ENCODE measurements around the gene SPSB2.
A peak's percentile ranks its signal among the peaks of the same experiment; 100 is the strongest.
"Not testable (repeated sequence)": the region's sequence is repeated elsewhere in the genome, so short reads cannot be mapped to it uniquely, and the experiment has no call there.

SPSB2 gene

GRCh38 chr12:6899427-6899826 is 26.3 kb upstream of the SPSB2 start:
- no peaks in the 10 kb centered on the region for H3K79me2 ChIP-seq (ENCODE audit: control insufficient read depth, insufficient read depth, low read length, unreplicated experiment)
- peaks cover 4% of the 10 kb centered on the region for H3K4me1 ChIP-seq (ENCODE audit: control insufficient read depth, insufficient read depth, low read length, unreplicated experiment)
- H3K4me3 ChIP-seq (ENCODE audit: low read depth, low read length) = no peak overlapping the region
- H3K27me3 ChIP-seq (ENCODE audit: insufficient read depth, low read length) = no peaks in the 10 kb centered on the region
- no peak overlapping the region for H3K27ac ChIP-seq (ENCODE audit: low read depth, low read length)
- no peak overlapping the region for H2AFZ ChIP-seq (ENCODE audit: low read length, unreplicated experiment)
- no peaks in the 10 kb centered on the region for H3K36me3 ChIP-seq (ENCODE audit: insufficient read depth, low read length)

- H3K4me1 ChIP-seq (ENCODE audit: control insufficient read depth, insufficient read depth, low read length, unreplicated experiment) = no peaks in the 10 kb centered on the region
- H3K27me3 ChIP-seq (ENCODE audit: insufficient read depth, low read length) = no peaks in the 10 kb centered on the region
- no peak overlapping the region for H3K4me3 ChIP-seq (ENCODE audit: low read depth, low read length)
- H3K79me2 ChIP-seq (ENCODE audit: control insufficient read depth, insufficient read depth, low read length, unreplicated experiment) = no peaks in the 10 kb centered on the region
- H3K36me3 ChIP-seq (ENCODE audit: insufficient read depth, low read length) = no peaks in the 10 kb centered on the region
- H2AFZ ChIP-seq (ENCODE audit: low read length, unreplicated experiment) = no peak overlapping the region
- H3K27ac ChIP-seq (ENCODE audit: low read depth, low read length) = no peak overlapping the region
These were observed 23.8 kb upstream of the SPSB2 start for GRCh38 chr12:6896846-6897435.

- no peaks in the 10 kb centered on the region for H3K27me3 ChIP-seq (ENCODE audit: insufficient read depth, low read length)
- no peak overlapping the region for H3K4me3 ChIP-seq (ENCODE audit: low read depth, low read length)
- no peak overlapping the region for H2AFZ ChIP-seq (ENCODE audit: low read length, unreplicated experiment)
- peaks cover 12% of the 10 kb centered on the region for H3K4me1 ChIP-seq (ENCODE audit: control insufficient read depth, insufficient read depth, low read length, unreplicated experiment)
- no peaks in the 10 kb centered on the region for H3K79me2 ChIP-seq (ENCODE audit: control insufficient read depth, insufficient read depth, low read length, unreplicated experiment)
- H3K27ac ChIP-seq (ENCODE audit: low read depth, low read length) = no peak overlapping the region
- H3K36me3 ChIP-seq (ENCODE audit: insufficient read depth, low read length) = no peaks in the 10 kb centered on the region
These were observed 21.2 kb upstream of the SPSB2 start for GRCh38 chr12:6894321-6894720.

- not testable (repeated sequence) for H3K27ac ChIP-seq (ENCODE audit: low read depth, low read length); H3K79me2 ChIP-seq (ENCODE audit: control insufficient read depth, insufficient read depth, low read length, unreplicated experiment); H2AFZ ChIP-seq (ENCODE audit: low read length, unreplicated experiment); H3K4me3 ChIP-seq (ENCODE audit: low read depth, low read length); H3K27me3 ChIP-seq (ENCODE audit: insufficient read depth, low read length); H3K36me3 ChIP-seq (ENCODE audit: insufficient read depth, low read length)
- H3K4me1 ChIP-seq (ENCODE audit: control insufficient read depth, insufficient read depth, low read length, unreplicated experiment) = peaks cover 12% of the 10 kb centered on the region
These were observed 19.6 kb upstream of the SPSB2 start for GRCh38 chr12:6892683-6893082.

GRCh38 chr12:6891646-6892001 is 18.5 kb upstream of the SPSB2 start:
- H3K36me3 ChIP-seq (ENCODE audit: insufficient read depth, low read length) = no peaks in the 10 kb centered on the region
- H3K27me3 ChIP-seq (ENCODE audit: insufficient read depth, low read length) = no peaks in the 10 kb centered on the region
- peaks cover 12% of the 10 kb centered on the region for H3K4me1 ChIP-seq (ENCODE audit: control insufficient read depth, insufficient read depth, low read length, unreplicated experiment)
- peak overlapping the region; percentile 79 for H3K4me3 ChIP-seq (ENCODE audit: low read depth, low read length)
- H2AFZ ChIP-seq (ENCODE audit: low read length, unreplicated experiment) = peak overlapping the region; percentile 90
- peak overlapping the region; percentile 68 for H3K27ac ChIP-seq (ENCODE audit: low read depth, low read length)
- H3K79me2 ChIP-seq (ENCODE audit: control insufficient read depth, insufficient read depth, low read length, unreplicated experiment) = no peaks in the 10 kb centered on the region

- Histone ChIP-seq H3K36me3 (ENCODE audit: insufficient read depth, low read length) (no peaks in the 10 kb centered on the region), H3K4me1 (ENCODE audit: control insufficient read depth, insufficient read depth, low read length, unreplicated experiment) (peaks cover 12% of the 10 kb centered on the region)
These were observed 17.9 kb upstream of the SPSB2 start for GRCh38 chr12:6890789-6891645.

GRCh38 chr12:6889775-6890573 is 16.9 kb upstream of the SPSB2 start:
- not testable (repeated sequence) for H3K79me2 ChIP-seq (ENCODE audit: control insufficient read depth, insufficient read depth, low read length, unreplicated experiment); H3K36me3 ChIP-seq (ENCODE audit: insufficient read depth, low read length); H3K27me3 ChIP-seq (ENCODE audit: insufficient read depth, low read length)
- Histone ChIP-seq H3K4me1 (ENCODE audit: control insufficient read depth, insufficient read depth, low read length, unreplicated experiment) (peaks cover 12% of the 10 kb centered on the region), H3K4me3 (ENCODE audit: low read depth, low read length) (0 out of 2 replicates have a peak overlapping the region, but pooled peaks have one; percentile 59), H3K27ac (ENCODE audit: low read depth, low read length) (peak overlapping the region; percentile 94), H2AFZ (ENCODE audit: low read length, unreplicated experiment) (peak overlapping the region; percentile 87)

More at GRCh38 chr12:6890789-6891645, 17.9 kb upstream of the SPSB2 start:
- Histone ChIP-seq H3K79me2 (ENCODE audit: control insufficient read depth, insufficient read depth, low read length, unreplicated experiment) (no peaks in the 10 kb centered on the region), H3K4me3 (ENCODE audit: low read depth, low read length) (peak overlapping the region; percentile 79), H2AFZ (ENCODE audit: low read length, unreplicated experiment) (peak overlapping the region; percentile 90), H3K27me3 (ENCODE audit: insufficient read depth, low read length) (no peaks in the 10 kb centered on the region), H3K27ac (ENCODE audit: low read depth, low read length) (peak overlapping the region; percentile 94)

GRCh38 chr12:6888794-6889193 is 15.7 kb upstream of the SPSB2 start:
- not testable (repeated sequence) for H3K4me3 ChIP-seq (ENCODE audit: low read depth, low read length); H3K79me2 ChIP-seq (ENCODE audit: control insufficient read depth, insufficient read depth, low read length, unreplicated experiment); H3K27me3 ChIP-seq (ENCODE audit: insufficient read depth, low read length); H2AFZ ChIP-seq (ENCODE audit: low read length, unreplicated experiment); H3K27ac ChIP-seq (ENCODE audit: low read depth, low read length); H3K36me3 ChIP-seq (ENCODE audit: insufficient read depth, low read length)
- H3K4me1 ChIP-seq (ENCODE audit: control insufficient read depth, insufficient read depth, low read length, unreplicated experiment) = peaks cover 12% of the 10 kb centered on the region

GRCh38 chr12:6888360-6888759 is 15.3 kb upstream of the SPSB2 start:
- Histone ChIP-seq H3K27me3 (ENCODE audit: insufficient read depth, low read length) (no peaks in the 10 kb centered on the region), H2AFZ (ENCODE audit: low read length, unreplicated experiment) (no peak overlapping the region), H3K4me3 (ENCODE audit: low read depth, low read length) (no peak overlapping the region), H3K27ac (ENCODE audit: low read depth, low read length) (no peak overlapping the region), H3K4me1 (ENCODE audit: control insufficient read depth, insufficient read depth, low read length, unreplicated experiment) (peaks cover 12% of the 10 kb centered on the region), H3K79me2 (ENCODE audit: control insufficient read depth, insufficient read depth, low read length, unreplicated experiment) (no peaks in the 10 kb centered on the region), H3K36me3 (ENCODE audit: insufficient read depth, low read length) (0 out of 2 replicates have a peak, but pooled peaks cover 4% of the 10 kb centered on the region)

GRCh38 chr12:6887460-6887859 is 14.4 kb upstream of the SPSB2 start:
- H3K36me3 ChIP-seq (ENCODE audit: insufficient read depth, low read length) = 0 out of 2 replicates have a peak, but pooled peaks cover 4% of the 10 kb centered on the region
- H3K79me2 ChIP-seq (ENCODE audit: control insufficient read depth, insufficient read depth, low read length, unreplicated experiment) = no peaks in the 10 kb centered on the region
- H3K27me3 ChIP-seq (ENCODE audit: insufficient read depth, low read length) = no peaks in the 10 kb centered on the region
- no peak overlapping the region for H2AFZ ChIP-seq (ENCODE audit: low read length, unreplicated experiment)
- peaks cover 12% of the 10 kb centered on the region for H3K4me1 ChIP-seq (ENCODE audit: control insufficient read depth, insufficient read depth, low read length, unreplicated experiment)
- H3K27ac ChIP-seq (ENCODE audit: low read depth, low read length) = no peak overlapping the region
- no peak overlapping the region for H3K4me3 ChIP-seq (ENCODE audit: low read depth, low read length)

All from ACC112 (cell line).